GM19023 (cell line): ENCODE measurements around the gene CYB5D1.

ENCODE experiments used
- ATAC-seq: cut with Tn5 transposase; IDR thresholded peaks from one replicate; pipeline ENCODE4 v1.9.1; 2021; ENCODE audit warnings: mild to moderate bottlenecking, moderate library complexity; ENCODE audit not compliant: unreplicated experiment

CYB5D1 gene

DNA sequence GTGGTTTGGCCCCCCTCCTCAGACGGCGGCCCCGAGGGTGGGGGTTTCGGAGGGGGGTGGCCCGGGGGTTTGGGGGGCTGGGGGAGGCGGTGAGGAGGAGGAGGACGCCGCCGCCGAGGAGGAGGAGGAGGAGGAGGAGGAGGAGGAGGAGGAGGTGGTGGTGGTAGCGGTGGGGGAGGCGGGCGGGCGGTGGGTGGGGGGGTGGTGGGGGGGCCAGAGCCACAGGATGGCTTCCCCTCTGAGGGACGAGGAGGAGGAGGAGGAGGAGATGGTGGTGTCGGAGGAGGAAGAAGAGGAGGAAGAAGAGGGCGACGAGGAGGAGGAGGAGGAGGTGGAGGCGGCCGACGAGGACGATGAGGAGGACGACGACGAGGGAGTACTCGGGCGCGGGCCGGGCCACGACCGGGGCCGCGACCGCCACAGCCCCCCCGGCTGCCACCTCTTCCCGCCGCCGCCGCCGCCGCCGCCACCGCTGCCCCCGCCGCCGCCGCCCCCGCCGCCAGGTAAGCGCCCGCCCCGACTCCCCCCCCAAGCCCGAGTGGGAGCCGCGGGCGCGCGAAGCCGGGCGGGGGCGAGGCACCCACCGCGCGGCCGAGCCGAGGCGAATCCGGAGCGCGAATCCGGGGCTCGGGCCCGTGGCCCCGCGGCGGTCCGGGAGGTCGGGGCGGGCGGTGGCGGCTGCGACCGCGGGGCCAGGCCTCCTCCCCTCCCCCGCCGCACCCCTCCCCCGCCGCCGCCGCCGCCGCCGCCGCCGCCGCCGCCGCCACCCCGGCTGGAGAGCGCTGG, 27.0 kb downstream of the CYB5D1 start:
- no peak for ATAC-seq

DNA sequence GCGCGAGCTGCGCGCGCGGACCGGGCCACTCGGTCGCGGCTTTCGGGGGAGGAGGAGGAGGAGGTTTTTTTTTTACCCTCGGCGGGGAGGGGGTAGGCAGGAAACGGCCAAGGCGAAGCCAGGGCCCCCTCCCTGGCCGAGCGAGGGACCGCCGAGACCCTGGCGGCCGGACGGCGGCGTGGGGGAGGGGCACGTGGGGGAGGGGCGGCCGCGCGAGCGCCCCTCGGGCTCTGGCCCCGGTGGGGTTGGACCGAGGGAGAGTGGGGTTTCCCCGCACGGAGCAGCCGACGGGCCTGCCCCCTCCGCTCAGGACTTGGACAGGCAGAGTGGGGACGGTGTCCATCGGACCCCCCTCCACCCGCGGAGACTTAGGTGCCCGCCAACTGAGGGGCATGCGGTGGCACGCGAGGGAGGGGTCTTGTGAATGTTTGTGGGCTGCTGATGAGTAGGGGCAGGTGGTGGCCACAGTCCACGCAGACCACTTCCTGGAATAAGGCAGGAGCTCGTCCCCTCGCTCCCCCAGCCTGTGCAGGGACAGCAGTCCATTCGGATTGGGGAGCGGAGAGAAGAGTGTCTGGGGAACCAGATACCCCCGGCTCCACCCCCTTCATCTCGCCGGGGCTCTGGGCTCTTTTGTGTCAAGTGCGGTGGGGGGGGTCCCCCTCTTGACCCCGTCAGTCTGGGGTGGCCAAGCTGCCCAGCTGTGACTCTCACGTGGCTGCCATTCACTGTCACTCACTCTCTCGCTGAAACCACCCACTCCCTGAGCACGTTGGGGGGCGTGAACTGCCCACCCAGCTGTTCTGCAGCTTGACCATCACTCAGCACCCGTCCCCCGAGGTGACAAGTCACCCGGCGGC, 27.8 kb downstream of the CYB5D1 start:
- ATAC-seq = no peak

- no peak for ATAC-seq
These were observed 28.6 kb downstream of the CYB5D1 start for GRCh38 chr17:7886227-7887037.

DNA sequence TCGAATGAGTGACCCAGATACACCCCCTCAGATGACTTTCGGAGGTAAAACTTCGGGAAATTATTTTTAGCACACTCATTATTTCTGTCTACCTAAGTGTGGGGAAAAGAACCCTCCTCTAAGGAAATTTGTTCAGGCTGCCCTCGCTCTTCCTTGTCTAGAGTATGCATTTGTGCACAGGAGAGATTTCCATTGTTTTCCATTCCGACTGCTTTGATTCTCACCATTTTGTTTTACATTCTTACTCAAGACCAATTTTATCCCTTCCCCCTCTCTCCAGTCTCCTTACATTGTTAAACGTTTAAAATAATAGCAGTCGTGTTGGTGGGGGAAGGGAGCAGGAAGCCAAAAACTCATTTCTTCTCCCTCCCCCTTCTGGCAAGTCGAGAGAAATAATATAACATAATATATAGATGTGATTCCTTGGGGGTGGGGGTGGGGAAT, 29.3 kb downstream of the CYB5D1 start:
- no peak for ATAC-seq

DNA sequence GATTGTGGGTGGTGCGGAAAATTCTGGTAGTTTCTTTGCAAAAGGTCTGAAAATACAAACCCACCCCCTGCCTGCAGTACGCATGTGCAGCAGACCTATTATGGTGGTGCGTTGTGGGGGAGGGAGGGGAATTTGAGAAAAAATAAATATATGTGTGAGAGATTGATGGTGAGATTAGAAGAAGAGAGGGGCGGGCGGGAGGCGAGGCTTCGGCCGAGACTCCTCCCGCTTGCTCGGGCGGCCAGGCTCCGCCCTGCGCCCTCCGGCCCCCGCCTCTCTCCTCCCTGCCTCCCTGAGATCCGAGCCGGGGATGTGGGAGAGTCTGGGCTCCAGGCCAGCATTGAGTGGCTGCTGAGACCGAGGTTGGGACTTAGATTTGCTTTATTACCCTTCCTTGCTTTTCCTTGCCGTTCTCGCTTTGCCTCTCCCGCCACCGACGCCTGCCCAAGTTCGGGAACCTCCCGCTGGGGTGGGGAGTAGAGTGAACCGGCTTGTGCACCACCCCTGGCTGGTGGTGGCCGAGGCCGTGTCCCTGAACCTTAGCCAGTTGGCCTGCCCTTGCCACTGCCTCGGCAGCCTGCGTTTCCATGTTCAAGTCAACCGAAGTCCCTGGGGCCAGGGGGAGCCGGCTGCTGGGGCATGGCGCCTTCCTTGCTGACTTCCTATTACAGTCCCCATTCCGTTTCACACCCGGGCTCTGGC, 29.8 kb downstream of the CYB5D1 start:
- no peak for ATAC-seq

GRCh38 chr17:7888184-7888920, 30.5 kb downstream of the CYB5D1 start, which contains the start of gene CHD3:
Gene CHD3 (plus strand): TSS chr17:7888789. CDS start chr17:7889001, 212 bp downstream.
- ATAC-seq = no peak

DNA sequence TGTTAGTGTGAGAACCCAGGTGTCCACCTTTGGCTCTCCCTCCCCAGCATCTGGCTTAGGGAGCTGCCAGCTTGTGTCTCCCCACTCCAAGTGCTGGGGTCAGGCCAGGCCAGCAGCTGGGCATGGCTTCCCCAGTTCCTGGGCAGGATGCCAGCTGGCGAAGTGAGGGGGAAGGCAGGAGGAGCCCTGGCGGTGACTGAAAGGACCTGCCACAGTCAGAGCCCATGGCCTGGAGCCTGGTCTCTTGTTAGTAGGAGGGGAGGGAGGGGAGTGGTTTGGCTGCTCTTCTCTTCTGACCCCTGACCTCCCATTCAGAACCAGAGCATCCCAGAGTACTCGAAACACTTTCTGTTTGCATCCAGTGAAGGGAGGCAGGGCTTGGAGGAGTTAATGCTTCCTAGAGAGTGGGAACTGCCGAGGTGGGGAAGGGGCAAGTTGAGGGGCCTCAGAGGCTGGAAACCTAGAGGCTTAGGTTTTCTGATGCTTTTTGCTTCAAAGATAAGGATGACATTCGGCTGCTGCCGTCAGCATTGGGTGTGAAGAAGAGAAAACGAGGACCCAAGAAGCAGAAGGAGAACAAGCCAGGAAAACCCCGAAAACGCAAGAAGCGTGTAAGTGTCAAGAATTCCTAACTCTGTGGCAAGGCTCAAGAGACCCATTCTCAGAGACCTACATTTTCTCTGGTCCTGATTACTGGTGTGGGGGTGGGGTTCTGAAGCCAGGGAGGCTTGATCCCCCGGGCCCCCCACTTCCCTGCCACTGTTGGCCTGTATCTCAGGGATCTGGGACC, 31.6 kb downstream of the CYB5D1 start:
- no peak for ATAC-seq

DNA sequence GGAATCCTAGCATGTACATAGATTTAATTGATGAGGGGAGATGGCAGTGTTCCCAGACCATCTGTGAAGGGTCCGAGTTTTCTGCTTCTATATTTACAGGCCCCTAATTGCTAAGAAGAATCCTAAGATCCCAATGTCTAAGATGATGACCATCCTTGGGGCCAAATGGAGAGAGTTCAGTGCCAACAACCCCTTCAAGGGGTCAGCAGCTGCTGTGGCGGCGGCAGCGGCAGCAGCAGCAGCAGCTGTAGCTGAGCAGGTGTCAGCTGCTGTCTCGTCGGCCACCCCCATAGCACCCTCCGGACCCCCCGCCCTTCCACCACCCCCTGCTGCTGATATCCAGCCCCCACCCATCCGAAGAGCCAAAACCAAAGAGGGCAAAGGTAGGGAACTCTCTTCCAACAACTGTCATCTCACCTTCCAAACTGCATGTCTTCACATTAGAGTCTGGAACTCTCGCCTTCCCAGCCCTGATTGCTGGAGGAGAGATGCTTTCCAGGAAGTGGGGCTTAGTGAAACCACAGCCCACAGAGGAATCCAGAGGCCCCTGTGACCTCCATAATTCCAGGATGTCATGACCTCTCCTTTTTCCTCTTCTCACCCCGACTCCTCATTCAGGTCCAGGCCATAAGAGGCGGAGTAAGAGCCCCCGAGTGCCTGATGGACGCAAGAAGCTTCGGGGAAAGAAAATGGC, 35.5 kb downstream of the CYB5D1 start:
- no peak for ATAC-seq

DNA sequence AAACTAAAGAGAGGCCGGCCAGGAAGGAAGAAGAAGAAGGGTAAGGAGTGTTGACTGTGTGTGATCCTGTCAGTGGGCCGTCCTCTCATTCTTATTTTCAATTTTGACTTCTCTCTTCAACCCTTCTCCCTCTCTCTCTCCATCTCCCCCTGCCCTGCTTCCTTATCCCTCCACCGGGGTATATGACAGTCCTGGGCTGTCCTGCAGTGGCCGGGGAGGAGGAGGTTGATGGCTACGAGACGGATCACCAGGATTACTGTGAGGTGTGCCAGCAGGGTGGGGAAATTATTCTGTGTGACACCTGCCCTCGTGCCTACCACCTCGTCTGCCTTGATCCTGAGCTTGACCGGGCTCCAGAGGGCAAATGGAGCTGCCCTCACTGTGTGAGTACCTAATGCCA, 36.4 kb downstream of the CYB5D1 start:
- ATAC-seq = no peak

DNA sequence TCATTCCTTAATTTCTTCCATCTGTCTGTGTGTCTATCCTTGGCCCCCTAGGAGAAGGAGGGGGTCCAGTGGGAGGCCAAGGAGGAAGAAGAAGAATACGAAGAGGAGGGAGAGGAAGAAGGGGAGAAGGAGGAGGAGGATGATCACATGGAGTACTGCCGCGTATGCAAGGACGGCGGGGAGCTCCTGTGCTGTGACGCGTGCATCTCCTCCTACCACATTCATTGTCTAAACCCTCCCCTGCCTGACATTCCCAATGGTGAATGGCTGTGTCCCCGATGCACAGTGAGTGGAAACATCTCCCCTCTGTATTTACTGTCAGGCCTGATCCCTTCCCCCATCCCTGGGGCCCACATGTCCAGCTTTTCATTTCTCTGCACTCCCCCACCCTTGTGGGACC, 37.1 kb downstream of the CYB5D1 start:
- no peak for ATAC-seq

DNA sequence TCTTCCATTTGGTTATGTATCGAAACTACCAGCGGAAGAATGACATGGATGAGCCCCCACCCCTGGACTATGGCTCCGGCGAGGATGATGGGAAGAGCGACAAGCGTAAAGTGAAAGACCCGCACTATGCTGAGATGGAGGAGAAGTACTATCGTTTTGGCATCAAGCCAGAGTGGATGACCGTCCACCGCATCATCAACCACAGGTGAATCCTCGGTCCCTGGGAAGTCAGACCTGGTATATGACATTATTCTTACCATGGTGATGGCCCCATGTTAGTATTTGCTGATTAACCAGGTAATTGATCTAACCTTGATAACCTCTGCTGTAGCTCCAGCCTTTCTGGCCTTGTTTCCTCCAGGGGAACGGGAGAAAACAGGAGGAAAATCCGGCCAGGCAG, 39.3 kb downstream of the CYB5D1 start:
- no peak for ATAC-seq

DNA sequence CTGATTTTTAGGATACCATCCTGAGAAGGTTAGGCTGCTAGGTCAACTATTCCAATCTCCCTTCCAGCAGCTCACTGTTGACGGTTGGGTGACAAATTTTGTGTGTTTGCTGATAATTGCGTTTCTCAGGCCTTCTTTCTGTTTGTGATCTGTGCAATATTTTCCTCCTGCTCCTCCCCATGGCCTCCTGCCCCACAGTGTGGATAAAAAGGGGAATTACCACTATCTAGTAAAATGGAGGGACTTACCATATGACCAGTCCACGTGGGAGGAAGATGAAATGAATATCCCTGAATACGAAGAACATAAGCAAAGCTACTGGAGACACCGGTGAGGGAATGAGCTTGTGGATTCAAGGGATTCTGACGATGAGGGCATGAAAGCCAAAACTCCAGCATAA, 40.0 kb downstream of the CYB5D1 start:
- ATAC-seq = no peak

DNA sequence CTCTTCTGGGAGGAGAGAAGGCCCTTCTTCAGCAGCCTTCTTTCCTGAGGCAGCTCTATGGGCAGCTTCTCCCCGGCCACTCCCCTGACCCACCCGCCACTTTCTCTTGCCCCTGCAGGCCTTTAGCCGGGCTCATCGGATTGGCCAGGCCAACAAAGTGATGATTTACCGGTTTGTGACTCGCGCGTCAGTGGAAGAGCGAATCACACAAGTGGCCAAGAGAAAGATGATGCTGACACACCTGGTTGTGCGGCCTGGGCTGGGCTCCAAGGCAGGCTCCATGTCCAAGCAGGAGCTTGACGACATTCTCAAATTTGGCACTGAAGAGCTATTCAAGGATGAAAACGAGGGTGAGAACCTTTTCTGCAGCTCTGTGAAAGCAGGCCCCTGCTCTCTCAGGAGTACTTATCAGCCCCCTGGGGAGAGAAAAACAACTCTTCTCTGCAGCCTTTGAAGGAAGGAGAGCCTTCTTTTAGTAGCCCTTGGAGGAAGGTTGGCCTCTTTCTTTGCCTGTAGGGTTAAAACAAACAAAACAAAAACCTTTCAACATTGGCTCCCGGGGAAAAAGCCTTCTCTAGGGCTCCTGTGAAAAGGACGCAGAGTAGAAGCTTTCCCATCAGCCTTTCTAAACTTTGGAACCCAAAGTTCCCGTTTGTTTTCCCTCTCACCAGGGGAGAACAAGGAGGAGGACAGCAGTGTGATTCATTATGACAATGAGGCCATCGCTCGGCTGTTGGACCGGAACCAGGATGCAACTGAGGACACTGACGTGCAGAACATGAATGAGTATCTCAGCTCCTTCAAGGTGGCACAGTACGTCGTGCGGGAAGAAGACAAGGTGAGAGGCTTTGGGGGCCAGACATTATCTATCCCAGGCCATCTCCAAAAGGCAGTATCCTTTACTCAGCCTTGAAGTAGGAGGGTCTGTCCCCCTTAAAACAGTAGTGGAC, 45.6 kb downstream of the CYB5D1 start:
- no peak for ATAC-seq

- ATAC-seq = no peak
These were observed 51.3 kb downstream of the CYB5D1 start for GRCh38 chr17:7909089-7909488.

DNA sequence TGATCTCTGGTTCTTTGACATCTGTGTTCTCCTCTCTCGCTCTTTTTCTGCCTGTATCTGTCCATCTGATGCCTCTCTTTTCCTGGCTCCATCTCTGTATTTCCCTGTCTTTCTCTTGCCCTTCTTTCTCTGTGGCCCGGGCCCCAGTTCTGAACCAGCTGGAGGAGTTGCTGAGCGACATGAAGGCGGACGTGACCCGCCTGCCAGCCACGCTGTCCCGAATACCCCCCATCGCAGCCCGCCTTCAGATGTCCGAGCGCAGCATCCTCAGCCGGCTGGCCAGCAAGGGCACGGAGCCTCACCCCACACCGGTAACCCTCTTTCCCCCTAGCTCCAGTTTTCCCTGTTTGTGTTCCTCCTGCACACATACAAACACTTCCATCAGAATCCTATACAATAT, 52.5 kb downstream of the CYB5D1 start:
- no peak for ATAC-seq

DNA sequence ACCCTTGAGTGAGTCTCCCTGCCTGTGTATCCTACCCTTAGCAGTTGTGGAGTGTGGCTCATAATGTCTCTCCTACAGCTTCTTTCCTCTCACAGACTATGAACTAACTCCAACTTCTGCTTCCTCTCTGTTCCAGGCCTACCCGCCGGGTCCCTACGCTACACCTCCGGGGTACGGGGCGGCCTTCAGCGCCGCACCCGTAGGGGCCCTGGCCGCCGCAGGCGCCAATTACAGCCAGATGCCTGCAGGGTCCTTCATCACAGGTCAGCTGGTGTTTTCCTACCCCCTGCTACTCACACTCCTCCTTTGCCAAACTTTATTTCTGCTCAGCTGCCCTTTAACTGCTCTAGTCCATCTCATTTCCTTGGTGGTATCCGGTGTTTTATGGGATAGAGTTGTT, 52.9 kb downstream of the CYB5D1 start:
- no peak for ATAC-seq

- ATAC-seq = no peak
These were observed 53.3 kb downstream of the CYB5D1 start for GRCh38 chr17:7911116-7911515.
